HG02981 (cell line): Measurements from ENCODE around the gene OR10G2.
"Not testable (repeated sequence)": the region's sequence is repeated elsewhere in the genome, so short reads cannot be mapped to it uniquely, and the experiment has no call there.

Experiments
- ATAC-seq: cut with Tn5 transposase; IDR thresholded peaks from one replicate; pipeline ENCODE4 v1.9.1; 2021; ENCODE audit warnings: mild to moderate bottlenecking, moderate library complexity; ENCODE audit not compliant: unreplicated experiment

The OR10G2 gene, protein sequence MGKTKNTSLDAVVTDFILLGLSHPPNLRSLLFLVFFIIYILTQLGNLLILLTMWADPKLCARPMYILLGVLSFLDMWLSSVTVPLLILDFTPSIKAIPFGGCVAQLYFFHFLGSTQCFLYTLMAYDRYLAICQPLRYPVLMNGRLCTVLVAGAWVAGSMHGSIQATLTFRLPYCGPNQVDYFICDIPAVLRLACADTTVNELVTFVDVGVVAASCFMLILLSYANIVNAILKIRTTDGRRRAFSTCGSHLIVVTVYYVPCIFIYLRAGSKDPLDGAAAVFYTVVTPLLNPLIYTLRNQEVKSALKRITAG

DNA sequence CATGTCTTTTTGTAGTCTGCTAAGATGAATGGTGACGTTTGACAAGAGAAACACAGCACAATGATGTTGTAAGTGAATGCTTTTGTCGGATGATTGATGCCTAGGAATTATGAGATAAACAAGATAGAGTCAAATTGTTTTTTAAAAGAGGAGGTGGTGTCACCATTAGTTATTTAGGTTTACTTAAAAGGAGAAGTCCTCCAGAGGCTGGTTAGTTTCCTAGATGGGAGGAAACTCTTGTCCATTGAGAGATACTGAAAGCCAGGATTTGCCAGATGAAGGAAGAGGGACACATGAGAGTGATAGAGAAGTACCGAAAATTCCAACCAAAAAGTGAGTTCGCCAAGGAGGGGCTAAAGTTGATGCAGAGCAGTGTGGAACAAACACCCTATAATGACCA is at the start of gene OR10G2:
Gene OR10G2 (minus strand): TSS at position 101 of the 400 bp plus-strand sequence. CDS start 98 bp downstream, at position 3.
- ATAC-seq = no peak

DNA sequence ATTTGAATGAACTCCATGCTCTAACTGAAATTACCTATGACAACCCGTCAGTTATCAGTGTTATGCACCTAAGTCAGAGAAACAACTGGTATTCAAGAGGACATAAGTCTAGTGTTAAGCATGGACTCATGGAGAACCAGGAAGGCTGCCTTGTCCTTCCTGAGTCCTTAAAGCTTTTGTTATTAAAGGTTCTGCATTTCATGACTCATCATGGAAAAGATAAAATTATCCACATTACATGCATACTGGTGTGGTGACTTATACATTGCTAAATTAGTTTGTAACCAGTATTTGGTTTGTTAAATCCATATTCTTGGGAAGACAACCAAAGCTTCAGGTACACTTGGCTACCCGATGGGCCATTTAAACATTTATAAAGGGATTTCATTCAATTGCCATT is 45.3 kb upstream of the OR10G2 start:
- ATAC-seq = no peak

DNA sequence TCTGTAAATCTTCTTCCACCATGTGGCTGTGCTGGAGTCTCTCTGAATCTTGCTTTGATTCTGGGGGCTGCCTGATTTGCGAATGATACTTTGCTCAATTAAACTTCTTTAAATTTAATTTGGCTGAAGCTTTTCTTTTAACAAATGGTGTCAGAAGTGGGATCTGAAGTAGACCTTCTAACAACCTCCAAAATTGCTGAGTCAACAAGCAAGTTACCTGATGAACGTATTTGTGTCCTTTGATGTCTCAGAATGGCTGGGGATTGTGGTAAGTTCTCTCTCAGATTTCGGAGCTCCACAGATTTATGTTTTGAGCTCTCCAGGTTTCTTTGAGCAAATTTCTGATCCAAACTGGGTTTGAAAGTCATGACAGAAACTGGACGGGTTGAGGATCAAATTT is 40.8 kb upstream of the OR10G2 start:
- ATAC-seq = no peak

DNA sequence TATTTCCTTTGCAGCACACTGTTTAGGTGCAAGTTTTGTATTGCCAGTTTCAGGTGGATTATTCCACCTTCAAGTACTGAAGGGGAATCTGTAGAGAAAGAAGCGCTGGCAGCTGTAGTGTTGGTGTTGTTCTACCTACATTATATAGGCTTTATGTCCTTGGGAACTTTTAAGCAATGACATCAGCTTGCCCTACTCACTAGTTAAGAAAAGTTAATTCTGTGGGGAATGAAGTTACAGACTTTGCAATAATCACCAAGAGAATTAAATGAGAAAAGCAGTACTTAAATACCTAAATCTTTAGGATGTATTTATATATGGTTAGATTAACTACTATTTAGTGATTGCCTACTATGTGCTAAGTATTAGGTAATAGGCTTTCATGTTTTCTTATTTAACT is 39.0 kb upstream of the OR10G2 start, which contains the start of gene OR4E1:
Gene OR4E1 (minus strand): TSS at position 101 of the 400 bp plus-strand sequence. CDS start 2,883 bp downstream, outside the sequence.
- ATAC-seq = no peak

DNA sequence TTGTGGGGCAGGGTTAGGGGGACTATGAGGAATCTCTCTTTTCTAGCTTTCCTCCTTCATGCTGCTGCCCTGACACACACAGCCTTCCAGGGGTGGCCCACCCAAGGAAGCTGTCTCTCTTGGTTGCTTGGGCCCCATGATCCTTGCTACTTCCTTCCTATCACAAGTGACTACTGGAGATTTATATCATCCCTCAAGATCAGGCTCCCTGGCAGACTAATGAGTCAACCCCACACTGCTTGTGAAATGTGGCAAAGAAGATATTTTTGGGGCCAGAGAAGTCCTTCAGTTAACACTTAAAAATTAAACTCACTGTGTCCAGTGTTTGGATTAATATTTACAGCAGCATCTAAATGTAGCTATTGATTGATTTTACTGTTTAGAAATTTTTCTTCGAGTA is 37.4 kb upstream of the OR10G2 start:
- no peak for ATAC-seq

DNA sequence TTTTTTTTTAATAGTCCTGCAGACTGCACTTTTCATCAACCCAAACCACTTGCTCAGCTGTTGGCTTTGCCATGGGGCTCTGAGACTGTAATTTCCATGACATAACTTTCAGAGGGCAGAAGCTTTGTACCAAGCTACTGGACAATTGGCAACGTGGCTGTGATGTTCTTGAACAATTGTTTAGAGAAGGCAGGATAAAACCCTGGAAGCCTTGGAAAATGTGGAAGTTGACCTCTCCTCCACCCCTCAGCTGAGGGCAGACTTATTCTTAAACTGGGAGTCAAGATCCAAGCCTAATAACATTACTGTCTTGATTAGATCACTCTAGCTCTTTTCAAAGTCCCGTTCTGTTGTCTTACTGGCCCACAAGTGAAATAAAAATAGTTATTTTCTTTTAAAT is 36.6 kb upstream of the OR10G2 start:
- no peak for ATAC-seq

DNA sequence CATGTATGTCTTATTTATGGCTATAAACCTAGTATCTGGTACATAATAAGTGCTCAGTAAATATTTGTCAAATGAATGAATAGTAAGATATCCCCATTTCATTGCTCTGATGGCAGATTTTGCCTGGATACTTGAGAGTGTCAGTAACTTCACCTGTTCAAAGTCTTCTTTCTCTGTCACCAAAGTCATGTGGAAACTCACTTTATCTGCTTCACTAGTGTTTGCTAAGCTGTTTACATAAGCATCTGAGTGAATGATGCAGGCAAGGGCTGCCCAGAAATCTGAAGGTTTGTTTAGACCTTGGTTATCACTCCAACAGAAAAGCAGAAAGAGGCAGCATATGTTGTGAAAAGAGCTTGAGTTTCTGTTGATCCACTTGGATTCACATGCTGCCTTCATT is 34.5 kb upstream of the OR10G2 start:
- ATAC-seq = no peak

DNA sequence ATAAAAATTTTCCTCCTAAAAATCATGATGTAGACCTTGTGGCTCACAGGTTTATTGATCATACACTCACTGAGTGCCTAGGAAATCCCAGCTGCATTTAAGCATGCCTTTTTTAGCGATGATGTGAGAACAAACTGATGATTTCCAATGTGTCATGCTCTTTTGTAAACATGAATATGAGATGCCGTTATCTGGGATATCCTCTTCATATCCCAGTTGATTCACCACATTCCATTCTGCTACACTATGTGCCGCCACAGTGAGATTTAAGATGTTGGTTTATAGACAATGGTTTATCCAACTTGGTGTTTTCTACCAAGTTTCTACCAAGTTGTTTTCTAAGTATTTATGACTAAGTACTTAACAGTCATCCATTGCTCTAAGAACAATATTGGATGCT is 33.6 kb upstream of the OR10G2 start:
- ATAC-seq = no peak

DNA sequence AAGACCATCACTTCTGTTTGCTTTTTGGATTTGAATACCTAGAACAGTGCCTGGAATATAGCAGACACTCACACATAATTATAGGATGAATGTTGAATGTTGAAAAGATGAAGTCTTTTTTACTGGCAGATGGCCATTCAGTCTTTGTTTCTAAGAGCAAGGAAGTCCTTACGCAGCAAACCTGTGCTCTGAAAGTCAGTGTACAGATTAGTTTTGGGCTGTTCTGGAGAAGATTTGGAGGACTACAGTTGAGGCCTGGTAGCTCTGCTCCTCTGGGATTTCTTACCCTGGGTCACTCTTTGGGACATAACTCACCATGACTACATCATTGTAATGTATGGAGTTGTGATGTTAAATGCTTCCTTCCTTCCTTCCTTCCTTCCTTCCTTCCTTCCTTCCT is 22.2 kb upstream of the OR10G2 start:
- no peak for ATAC-seq

DNA sequence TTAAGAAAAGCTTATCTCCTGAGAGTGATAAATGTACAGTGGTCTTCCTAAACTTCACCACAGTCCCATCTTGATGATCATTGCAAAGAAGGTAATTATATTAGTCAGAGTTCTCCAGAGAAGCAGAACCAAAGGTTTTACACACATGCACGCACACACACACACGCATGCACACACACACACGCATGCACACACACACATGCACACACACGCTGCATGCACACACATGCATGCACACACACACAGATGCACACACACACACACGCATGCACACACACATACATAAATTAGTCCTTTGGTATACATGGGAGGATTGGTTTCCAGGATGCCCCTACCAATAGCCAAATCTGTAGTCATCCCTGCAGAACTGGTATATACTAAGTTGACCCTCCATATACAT is 19.5 kb upstream of the OR10G2 start:
- ATAC-seq = no peak

DNA sequence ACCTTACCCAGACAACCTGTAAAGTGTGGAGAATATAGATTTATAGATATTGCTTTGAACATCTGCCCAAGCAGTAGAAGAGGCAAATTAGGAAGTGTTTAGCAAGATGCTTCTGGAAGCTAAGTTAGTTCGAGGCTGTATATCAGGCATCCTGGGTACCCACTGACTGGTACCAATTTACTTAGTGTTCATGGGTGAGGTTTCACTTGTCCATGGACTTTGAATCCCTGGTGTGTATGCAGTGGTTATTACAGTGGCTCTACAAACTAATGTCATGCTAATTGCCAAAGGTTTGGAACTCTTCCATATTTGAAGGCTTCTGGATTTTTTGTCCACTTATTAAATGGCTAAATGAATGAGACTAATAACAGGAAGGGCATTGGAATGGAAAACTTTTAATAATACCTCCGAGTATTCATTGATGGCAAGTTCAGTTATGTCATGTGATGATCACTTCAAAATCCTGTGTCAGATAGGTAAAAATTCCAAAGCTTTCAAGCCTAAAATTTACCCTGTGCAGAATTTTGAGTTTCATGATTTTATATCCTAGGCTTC is 18.7 kb upstream of the OR10G2 start, which contains the start of gene OR4E2:
Gene OR4E2 (plus strand): TSS at position 505 of the 555 bp plus-strand sequence. CDS start 11,248 bp downstream, outside the sequence.
- no peak for ATAC-seq

DNA sequence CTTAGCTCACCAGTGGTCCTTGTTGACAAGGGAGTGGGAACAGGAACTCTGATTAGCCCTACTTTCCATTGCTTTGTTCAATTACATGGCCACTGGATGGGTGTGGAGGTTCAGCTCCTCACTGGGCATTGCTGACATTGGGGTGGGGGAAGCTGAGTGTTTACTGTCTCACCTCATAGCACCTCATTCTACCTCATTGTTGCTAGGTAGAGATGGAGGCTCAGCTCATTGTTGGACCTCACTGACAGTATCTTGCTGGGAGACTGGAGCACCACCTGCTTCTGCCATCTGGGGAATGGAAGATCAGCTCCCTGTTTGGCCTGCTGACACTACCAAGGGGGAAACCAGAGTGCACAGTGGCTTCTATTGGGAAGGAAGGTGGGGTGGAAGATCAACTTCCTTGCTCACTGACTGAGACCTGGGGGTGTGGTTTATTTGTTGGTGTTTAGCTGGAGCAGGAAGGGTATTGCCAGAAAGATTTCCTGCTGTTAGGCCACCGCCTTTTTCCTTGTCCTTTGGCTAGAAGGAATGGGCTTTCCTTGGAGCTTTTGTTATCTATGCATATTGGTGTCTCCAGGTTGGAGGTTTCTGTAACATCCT is 17.6 kb upstream of the OR10G2 start:
- no peak for ATAC-seq

DNA sequence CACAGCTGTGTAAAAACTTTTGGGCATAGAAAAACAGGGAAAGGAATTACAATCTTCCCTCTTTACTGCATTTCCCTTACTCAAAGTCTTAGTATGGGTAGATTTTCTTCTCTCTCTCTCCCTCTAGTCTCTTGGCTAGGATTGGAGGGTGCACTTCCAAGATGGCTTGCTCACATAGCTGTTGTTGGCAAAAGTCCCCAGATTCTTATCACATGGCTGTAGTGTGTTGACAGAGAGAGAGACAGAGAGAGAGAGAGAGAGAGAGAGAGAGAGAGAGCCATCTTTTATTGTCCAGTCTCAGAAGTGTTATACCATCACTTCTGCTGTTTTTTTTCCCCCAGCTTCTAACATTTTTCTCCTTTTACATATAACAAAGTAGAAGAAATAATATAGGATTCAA is 12.6 kb upstream of the OR10G2 start:
- ATAC-seq = no peak

DNA sequence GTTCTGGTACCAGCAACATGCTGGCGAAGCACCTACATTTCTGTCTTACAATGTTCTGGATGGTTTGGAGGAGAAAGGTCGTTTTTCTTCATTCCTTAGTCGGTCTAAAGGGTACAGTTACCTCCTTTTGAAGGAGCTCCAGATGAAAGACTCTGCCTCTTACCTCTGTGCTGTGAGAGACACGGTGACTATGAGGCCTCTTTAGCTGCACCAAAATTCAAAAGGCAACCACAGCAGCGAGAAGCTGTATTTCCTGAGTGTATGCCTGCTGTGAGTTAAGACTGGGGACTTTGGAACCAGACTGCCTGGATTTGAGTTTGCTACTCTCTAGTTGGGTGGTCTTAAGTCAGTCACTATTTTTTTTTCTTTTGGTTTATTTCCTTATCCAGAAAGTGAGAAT is 8.7 kb upstream of the OR10G2 start:
- no peak for ATAC-seq

DNA sequence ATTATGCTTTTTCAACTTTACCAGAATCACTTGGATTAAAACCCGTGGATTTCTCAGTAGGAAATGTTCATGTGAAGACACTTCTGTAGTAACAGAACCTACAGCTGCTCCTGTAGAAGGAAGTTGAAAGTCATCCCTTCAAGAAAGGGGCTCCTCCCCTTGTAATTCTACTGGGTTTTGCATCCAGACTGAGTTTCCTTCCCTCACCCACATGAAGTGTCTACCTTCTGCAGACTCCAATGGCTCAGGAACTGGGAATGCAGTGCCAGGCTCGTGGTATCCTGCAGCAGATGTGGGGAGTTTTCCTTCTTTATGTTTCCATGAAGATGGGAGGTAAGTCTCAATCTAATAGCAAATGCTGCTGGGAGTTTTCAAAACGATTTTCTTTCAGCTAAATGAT is 7.9 kb upstream of the OR10G2 start:
- ATAC-seq = no peak

DNA sequence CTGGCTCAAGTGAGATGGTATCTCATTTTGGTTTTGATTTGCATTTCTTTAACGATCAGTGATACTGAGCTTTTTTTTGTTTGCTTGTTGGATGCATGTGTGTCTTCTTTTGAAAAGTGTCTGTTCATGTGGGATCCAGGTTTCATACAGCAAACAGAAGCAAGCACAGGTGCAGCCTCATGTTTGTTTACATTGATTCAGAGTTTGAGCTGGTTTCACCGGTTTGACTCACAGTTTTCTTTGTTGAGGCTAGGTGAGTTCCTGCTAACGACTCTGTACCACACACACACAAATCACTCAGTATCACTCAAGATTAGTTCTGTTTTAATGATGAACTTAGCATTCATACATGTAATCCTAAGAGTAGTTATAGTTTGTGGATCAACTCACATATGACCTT is 3.7 kb downstream of the OR10G2 start:
- ATAC-seq = no peak

DNA sequence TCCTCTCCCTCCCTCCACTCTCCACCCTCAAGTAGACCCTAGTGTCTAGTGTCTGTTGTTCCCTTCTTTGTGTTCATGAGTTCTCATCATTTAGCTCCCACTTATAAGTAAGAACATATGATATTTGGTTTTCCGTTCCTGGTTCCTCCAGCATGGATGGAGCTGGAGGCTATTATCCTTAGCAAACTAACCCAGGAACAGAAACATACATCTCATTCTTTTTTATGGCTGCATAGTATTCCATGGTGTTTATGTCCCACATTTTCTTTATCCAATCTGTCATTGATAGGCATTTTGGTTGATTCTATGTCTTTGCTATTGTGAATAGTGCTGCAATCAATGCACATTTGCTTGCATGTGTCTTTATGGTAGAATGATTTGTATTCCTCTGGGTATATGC is 4.2 kb downstream of the OR10G2 start:
- not testable (repeated sequence) for ATAC-seq

DNA sequence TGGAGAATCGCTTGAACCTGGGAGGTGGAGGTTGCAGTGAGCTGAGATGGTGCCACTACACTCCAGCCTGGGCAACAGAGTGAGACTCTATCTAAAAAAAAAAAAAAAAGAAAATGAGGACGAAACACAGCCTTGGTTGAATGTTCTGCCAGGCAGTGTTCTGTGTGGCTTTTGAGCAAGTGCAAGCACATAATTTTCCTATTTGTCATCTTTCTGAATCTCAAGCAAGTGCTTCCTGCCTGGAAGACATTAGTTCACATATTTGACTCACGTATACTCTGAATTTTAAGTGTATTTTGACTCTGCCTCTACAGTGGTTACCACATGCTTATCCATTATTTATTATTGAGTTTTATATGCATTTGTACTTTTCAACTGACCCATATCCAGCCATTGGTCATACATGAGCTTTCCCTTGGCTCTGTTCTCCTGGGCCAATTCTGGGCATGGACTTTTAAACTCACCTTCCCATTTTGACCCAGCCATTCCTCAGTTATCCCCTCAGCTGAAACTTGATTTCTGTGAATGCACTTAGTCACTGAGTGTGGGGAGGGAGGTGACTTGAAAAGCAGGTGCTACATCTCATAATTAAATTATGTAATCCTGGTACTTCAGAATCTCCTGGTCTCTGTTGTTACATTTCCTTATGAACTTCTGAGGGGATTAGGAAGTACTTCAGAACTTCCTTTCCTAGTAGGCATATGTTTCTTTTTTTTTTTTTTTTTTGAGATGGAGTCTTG is 8.1 kb downstream of the OR10G2 start:
- ATAC-seq = no peak

DNA sequence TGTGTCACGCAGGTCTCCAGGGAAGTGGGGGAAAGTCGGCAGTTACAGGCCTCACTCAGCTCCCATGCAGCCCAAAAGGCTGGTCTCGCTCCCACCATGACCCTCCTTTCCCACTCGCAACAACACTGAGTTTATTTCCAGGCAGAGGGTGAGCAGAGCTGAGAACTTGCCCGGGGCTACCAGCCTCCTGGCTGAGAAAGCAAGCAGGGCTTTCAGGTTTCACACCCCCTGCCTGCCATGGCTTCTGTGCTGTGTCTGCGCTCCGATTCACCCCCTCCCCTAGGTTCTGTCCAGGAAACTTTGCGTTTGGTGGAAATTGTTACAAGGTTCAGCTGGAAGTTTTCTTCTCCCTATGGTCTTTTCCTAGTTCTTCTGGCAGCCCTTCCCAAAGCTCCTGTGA is 17.1 kb downstream of the OR10G2 start:
- no peak for ATAC-seq

DNA sequence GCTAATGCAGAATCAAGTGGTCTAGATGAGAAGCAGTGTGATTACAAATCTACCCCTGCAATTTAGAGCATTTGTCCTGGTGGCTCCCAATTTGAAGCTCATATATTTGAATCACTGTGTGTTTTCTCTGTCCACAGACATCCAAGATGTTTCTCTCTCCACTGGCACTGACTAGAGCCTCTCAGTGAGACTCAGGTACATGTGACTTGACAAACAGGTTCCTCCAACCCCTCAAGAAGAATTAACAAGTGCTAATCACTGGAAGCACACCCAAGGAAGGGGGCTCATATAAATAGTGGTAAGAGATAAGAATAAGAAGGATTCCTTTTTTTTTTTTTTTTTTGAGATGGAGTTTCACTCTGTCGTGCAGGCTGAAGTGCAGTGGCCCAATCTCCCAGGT is 20.5 kb downstream of the OR10G2 start:
- ATAC-seq = no peak

DNA sequence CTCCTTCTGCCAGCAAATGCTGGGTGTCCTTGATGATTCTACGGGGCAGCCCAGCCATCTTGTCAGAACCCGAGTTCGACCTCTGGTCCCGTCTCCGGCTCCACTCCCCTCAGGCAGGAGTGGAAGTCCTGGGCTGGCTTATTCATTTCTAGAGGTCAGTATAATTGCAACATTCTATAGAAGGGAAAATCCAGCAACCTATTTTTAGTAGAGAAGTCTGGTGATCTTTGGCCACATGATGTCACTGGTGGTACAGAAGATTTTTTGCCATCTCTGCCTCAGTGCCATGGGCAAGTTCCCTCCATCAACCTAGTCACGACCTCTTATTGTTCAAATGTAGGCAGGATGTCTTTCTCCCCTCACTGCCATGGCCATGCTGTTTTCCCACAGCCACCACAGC is 22.4 kb downstream of the OR10G2 start:
- no peak for ATAC-seq

DNA sequence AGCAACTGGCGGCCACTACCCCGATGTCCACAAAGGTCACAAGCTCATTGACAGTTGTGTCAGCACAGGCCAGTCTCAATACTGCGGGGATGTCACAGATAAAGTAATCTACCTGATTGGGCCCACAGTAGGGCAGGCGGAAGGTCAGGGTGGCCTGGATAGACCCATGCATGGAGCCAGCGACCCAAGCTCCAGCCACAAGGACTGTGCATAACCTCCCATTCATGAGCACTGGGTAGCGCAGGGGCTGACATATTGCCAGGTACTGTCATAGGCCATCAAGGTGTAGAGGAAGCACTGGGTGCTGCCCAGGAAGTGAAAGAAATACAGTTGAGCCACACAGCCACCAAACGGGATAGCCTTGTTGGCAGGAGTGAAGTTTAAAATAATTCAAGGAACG is 32.6 kb downstream of the OR10G2 start:
- not testable (repeated sequence) for ATAC-seq
